H1 (cell line): ENCODE results near the gene ITPRIPL2. TPM values are rescaled to one million over a fixed set of nuclear protein-coding genes. Genes with fewer than 3 reads are reported as not detected.
A peak's percentile ranks its signal among the peaks of the same experiment; 100 is the strongest.

Source experiments
- CTCF ChIA-PET: fragments of 300-600 bp; sonication (Branson Sonifier 250); formaldehyde crosslinking; loops from one replicate; lab custom pipeline; 2021; ENCODE audit not compliant: partially characterized antibody; lab: Charles Lee
- POLR2A ChIA-PET: fragments of 300-600 bp; sonication (Branson Sonifier 250); formaldehyde crosslinking; loops from one replicate; lab custom pipeline; 2021; ENCODE audit warnings: inconsistent platforms; ENCODE audit not compliant: partially characterized antibody; lab: Charles Lee
- DNase-seq, 2 experiments: peaks; one replicate each; pipeline versions ENCODE4 v3.0.0 to v3.0.0-alpha.2; 2010 to 2022; ENCODE audit warnings: low spot score in 2 of 2, low read depth in 1 of 2, mixed read lengths in 1 of 2
- FAIRE-seq: peaks from 2 replicates; lab custom pipeline; 2011; peaks lifted over from hg19 to GRCh38; lab: Jason Lieb, UNC
- H2AFZ ChIP-seq: 2 replicates; pipeline ENCODE4 v1.8.1; 2012; ENCODE audit warnings: low read length, inconsistent platforms
- H2AK5ac ChIP-seq: 2 replicates; pipeline ENCODE4 v1.6.1; 2013; ENCODE audit warnings: low read depth, low read length
- H2BK120ac ChIP-seq: replicated peaks from 2 replicates; pipeline ENCODE3; 2013; ENCODE audit warnings: low read depth, low read length, inconsistent platforms
- H2BK12ac ChIP-seq: 2 replicates; pipeline ENCODE4 v1.6.1; 2013; ENCODE audit warnings: low read depth, low read length
- H2BK15ac ChIP-seq: 2 replicates; pipeline ENCODE4 v1.6.1; 2013; ENCODE audit warnings: low read length
- H2BK20ac ChIP-seq: 2 replicates; pipeline ENCODE4 v1.6.1; 2013; ENCODE audit warnings: low read length
- H2BK5ac ChIP-seq: 2 replicates; pipeline ENCODE4 v1.6.1; 2013; ENCODE audit warnings: low read depth, low read length
- H3K14ac ChIP-seq: 2 replicates; pipeline ENCODE4 v1.6.1; 2013; ENCODE audit warnings: inconsistent platforms; ENCODE audit not compliant: insufficient read length
- H3K18ac ChIP-seq: 2 replicates; pipeline ENCODE4 v1.6.1; 2013; ENCODE audit warnings: low read length; ENCODE audit errors: extremely low read depth
- H3K23ac ChIP-seq: 2 replicates; pipeline ENCODE4 v1.6.1; 2013; ENCODE audit warnings: inconsistent platforms; ENCODE audit not compliant: insufficient read length
- H3K23me2 ChIP-seq: 2 replicates; pipeline ENCODE4 v1.6.1; 2013; ENCODE audit warnings: low read depth, low read length
- H3K27ac ChIP-seq: 2 replicates; pipeline ENCODE4 v1.6.1; 2011; ENCODE audit warnings: low read depth, low read length, inconsistent platforms
- H3K27me3 ChIP-seq, 4 experiments: replicated peaks in 1 of 4; 1 replicate in 1 of 4; 2 replicates in 3 of 4; pipeline versions ENCODE4 v1.6.1 to v1.8.1; 2011 to 2013; ENCODE audit warnings: low read length in 3 of 4, mild to moderate bottlenecking in 3 of 4, inconsistent platforms in 2 of 4, mixed read lengths in 2 of 4, moderate library complexity in 1 of 4; ENCODE audit not compliant: control insufficient read depth in 3 of 4, insufficient read depth in 3 of 4; ENCODE audit errors: extremely low read depth in 1 of 4
- H3K36me3 ChIP-seq, 4 experiments: 2 replicates each; pipeline versions ENCODE4 v1.6.1 to v1.8.1; 2011 to 2013; ENCODE audit warnings: mild to moderate bottlenecking in 4 of 4, low read length in 3 of 4, moderate library complexity in 2 of 4, control low read depth in 1 of 4, inconsistent platforms in 1 of 4; ENCODE audit not compliant: insufficient read depth in 4 of 4, control insufficient read depth in 2 of 4
- H3K4ac ChIP-seq: replicated peaks from 2 replicates; pipeline ENCODE3; 2013; ENCODE audit warnings: low read length, low read depth, mixed read lengths, inconsistent platforms; ENCODE audit not compliant: insufficient read length
- H3K4me1 ChIP-seq, 4 experiments: replicated peaks in 1 of 4; 1 replicate in 1 of 4; 2 replicates in 3 of 4; pipeline versions ENCODE4 v1.6.1 to v1.8.1; 2011 to 2013; ENCODE audit warnings: low read length in 3 of 4, inconsistent platforms in 2 of 4, mixed read lengths in 1 of 4; ENCODE audit not compliant: insufficient read depth in 4 of 4, control insufficient read depth in 3 of 4
- H3K4me2 ChIP-seq, 2 experiments: 2 replicates each; pipeline versions ENCODE4 v1.6.1 to v1.8.1; 2011 to 2013; ENCODE audit warnings: low read depth in 2 of 2, low read length in 2 of 2, control low read depth in 1 of 2, inconsistent platforms in 1 of 2, mild to moderate bottlenecking in 1 of 2; ENCODE audit not compliant: insufficient read depth in 1 of 2
- H3K4me3 ChIP-seq, 4 experiments: fragments of 200-600, 300-600 bp in 1 of 4; sonication (generic), shearing (Covaris generic), sonication (Bioruptor Twin) in 1 of 4; 2 replicates each; pipeline versions ENCODE4 v1.5.1 to v1.8.1; 2011 to 2016; ENCODE audit warnings: low read length in 4 of 4, low read depth in 3 of 4, control low read depth in 2 of 4, inconsistent platforms in 2 of 4, mild to moderate bottlenecking in 2 of 4, mixed read lengths in 1 of 4, moderate library complexity in 1 of 4; ENCODE audit not compliant: insufficient read depth in 2 of 4; ENCODE audit errors: extremely low read depth in 1 of 4
- H3K56ac ChIP-seq: replicated peaks from 2 replicates; pipeline ENCODE3; 2013; ENCODE audit warnings: low read depth, mild to moderate bottlenecking, mixed read lengths, low read length, inconsistent platforms; ENCODE audit not compliant: insufficient read length
- H3K79me1 ChIP-seq: 2 replicates; pipeline ENCODE4 v1.6.1; 2013; ENCODE audit warnings: low read depth, low read length, control low read depth
- H3K79me2 ChIP-seq, 2 experiments: 2 replicates each; pipeline versions ENCODE4 v1.6.1 to v1.8.1; 2012 to 2013; ENCODE audit warnings: low read length in 2 of 2, mild to moderate bottlenecking in 2 of 2, inconsistent platforms in 1 of 2; ENCODE audit not compliant: insufficient read depth in 2 of 2, control insufficient read depth in 1 of 2
- H3K9ac ChIP-seq, 4 experiments: replicated peaks in 1 of 4; 1 replicate in 1 of 4; 2 replicates in 3 of 4; pipeline versions ENCODE4 v1.6.1 to v1.8.1; 2011 to 2013; ENCODE audit warnings: low read depth in 3 of 4, low read length in 3 of 4, control low read depth in 2 of 4, mild to moderate bottlenecking in 2 of 4, moderate library complexity in 2 of 4, inconsistent platforms in 1 of 4; ENCODE audit errors: extremely low read depth in 1 of 4
- H3K9me3 ChIP-seq, 2 experiments: 2 replicates each; pipeline versions ENCODE4 v1.6.1 to v1.8.1; 2012 to 2013; ENCODE audit warnings: mild to moderate bottlenecking in 2 of 2, moderate library complexity in 2 of 2, control low read depth in 1 of 2, inconsistent platforms in 1 of 2, low read depth in 1 of 2, low read length in 1 of 2, mixed read lengths in 1 of 2; ENCODE audit not compliant: insufficient read depth in 2 of 2
- H4K20me1 ChIP-seq, 2 experiments: replicated peaks in 1 of 2; 2 replicates each; pipeline versions ENCODE3 to v1.8.1; 2011 to 2013; ENCODE audit warnings: inconsistent platforms in 2 of 2, low read length in 2 of 2, mild to moderate bottlenecking in 1 of 2; ENCODE audit not compliant: insufficient read depth in 2 of 2, control insufficient read depth in 1 of 2
- H4K5ac ChIP-seq: 2 replicates; pipeline ENCODE4 v1.6.1; 2013; ENCODE audit warnings: low read length, low read depth, mixed read lengths, inconsistent platforms; ENCODE audit not compliant: insufficient read length
- H4K8ac ChIP-seq: 2 replicates; pipeline ENCODE4 v1.8.0; 2013; ENCODE audit warnings: mild to moderate bottlenecking, moderate library complexity, low read length, inconsistent platforms; ENCODE audit not compliant: insufficient read depth; ENCODE audit errors: extremely low read depth
- H4K91ac ChIP-seq: replicated peaks from 2 replicates; pipeline ENCODE3; 2013; ENCODE audit warnings: low read length, mixed read lengths, inconsistent platforms; ENCODE audit not compliant: insufficient read length
- ASH2L ChIP-seq: fragments of 200-600, 300-600 bp; sonication (generic); IDR thresholded peaks from one replicate; pipeline ENCODE4 v1.7.1; 2017; ENCODE audit warnings: low read length
- MAX ChIP-seq: IDR thresholded peaks from 2 replicates; pipeline ENCODE4 v1.6.1; 2012; ENCODE audit warnings: inconsistent platforms
- POU5F1 ChIP-seq: IDR thresholded peaks from 2 replicates; pipeline ENCODE4 v1.6.1; 2011; ENCODE audit warnings: low read depth, mild to moderate bottlenecking, low read length, moderate library complexity
- RXRA ChIP-seq: IDR thresholded peaks from 2 replicates; pipeline ENCODE4 v1.6.1; 2011; ENCODE audit warnings: low read depth, mild to moderate bottlenecking, low read length, moderate library complexity; ENCODE audit not compliant: insufficient read depth
- YY1 ChIP-seq: IDR thresholded peaks from 2 replicates; pipeline ENCODE4 v1.6.1; 2011; ENCODE audit warnings: low read depth, mild to moderate bottlenecking, low read length
- WGBS, 2 experiments: shearing (Covaris generic) in 1 of 2; methylation state at CpG; one replicate each; pipeline versions ENCODE4 v1.1.6 to v1.1.7; 2013 to 2015; ENCODE audit warnings: low lambda C conversion rate in 2 of 2, mixed read lengths in 2 of 2, inconsistent platforms in 1 of 2, low coverage in 1 of 2, missing lambda C conversion rate in 1 of 2; ENCODE audit not compliant: insufficient replicate concordance in 2 of 2, insufficient coverage in 1 of 2, insufficient read length in 1 of 2; ENCODE audit errors: extremely low coverage in 1 of 2, missing lambda C conversion rate in 1 of 2; 5-methylcytosine and 5-hydroxymethylcytosine counted together
- polyA plus RNA-seq, 7 experiments: library from polyadenylated mRNA; depleted of rRNA in 3 of 7; stranded (reverse) in 5 of 7; unstranded in 2 of 7; fragments of >200 nt in 5 of 7; fragments of 200-250 nt in 2 of 7; gene quantifications; 1 replicate in 5 of 7; 2 replicates in 1 of 7; 4 replicates in 1 of 7; pipeline versions ENCODE4 v1.2.1 to v1.2.3, GENCODE V29; 2011 to 2013; ENCODE audit warnings: missing spikeins in 2 of 7, mixed read lengths in 2 of 7
- total RNA-seq: library from RNA; stranded (reverse); fragmentation: NEBNext Ultra II Directional; extraction: Animal tissue kit (Norgen Biotek cat#: 25700); gene quantifications from 2 replicates; pipeline ENCODE4 v1.2.1, GENCODE V29; 2021
- TF ChIP-seq, protein P1 (sequence below): IDR thresholded peaks from 2 replicates; pipeline ENCODE4 v1.6.1; 2011; ENCODE audit warnings: low read length, improper control_type of control experiment

Gene ITPRIPL2
- total and polyA plus RNA-seq, 2 of the 8 experiments (the other 6 are each of a cell fraction or from before 2014, with no cell fraction given) = 1.1 to 3.4 TPM

DNA sequence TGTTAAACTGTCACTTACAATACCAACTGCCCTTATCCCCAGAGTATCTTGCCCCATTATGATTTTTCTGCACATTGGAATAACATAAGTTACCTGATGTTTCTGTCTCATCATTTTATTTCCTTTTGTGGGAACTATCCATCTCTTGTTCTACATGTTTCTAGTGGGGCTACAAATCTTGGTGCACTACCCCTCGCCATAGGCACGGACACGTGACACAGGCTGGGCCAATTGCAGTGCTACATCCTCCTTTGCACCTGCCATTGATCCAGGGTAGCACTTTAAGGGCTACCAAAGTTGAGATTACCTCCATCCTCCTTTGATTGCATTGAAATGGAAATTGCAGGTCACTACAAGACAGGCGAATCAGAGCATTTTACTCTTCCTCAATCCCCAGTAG lies 40.1 kb downstream of the ITPRIPL2 start:
- Histone ChIP-seq H3K23ac (no peak overlapping the region), H3K27me3 (peaks cover 0 to 2% (median 0%) of the 10 kb centered on the region in 4 experiments; a peak in 1 of 7 replicates), H2AK5ac (no peak overlapping the region), H2BK12ac (no peak overlapping the region), H3K36me3 (no peaks in the 10 kb centered on the region), H4K20me1 (no peaks in the 10 kb centered on the region), H3K9ac (no peak overlapping the region), H3K14ac (no peak overlapping the region), H3K4me1 (no peaks in the 10 kb centered on the region), H4K8ac (no peak overlapping the region), H3K4me2 (no peak overlapping the region), H3K79me1 (no peaks in the 10 kb centered on the region), H2BK120ac (no peak overlapping the region), H3K56ac (no peak overlapping the region), H3K18ac (no peak overlapping the region), H2BK15ac (no peak overlapping the region), H2BK20ac (no peak overlapping the region), H3K9me3 (peaks cover 3 to 6% of the 10 kb centered on the region in 2 experiments; a peak in 3 of 4 replicates), H3K23me2 (no peaks in the 10 kb centered on the region), H2AFZ (peak overlapping the region; percentile 91), H4K5ac (no peak overlapping the region), H3K4me3 (no peak overlapping the region), H4K91ac (no peak overlapping the region), H3K79me2 (no peaks in the 10 kb centered on the region), H2BK5ac (no peak overlapping the region), H3K4ac (no peak overlapping the region), H3K27ac (no peak overlapping the region)
- FAIRE-seq (no peak), DNase-seq (no peak)
- TF ChIP-seq MAX = peak; percentile 24; the same call in 1 of the 2 replicates
- TF ChIP-seq ASH2L = no peak
- TF ChIP-seq RXRA = no peak
- peak; percentile 67; the same call in 1 of the 2 replicates for TF ChIP-seq YY1
- TF ChIP-seq, protein P1, sequence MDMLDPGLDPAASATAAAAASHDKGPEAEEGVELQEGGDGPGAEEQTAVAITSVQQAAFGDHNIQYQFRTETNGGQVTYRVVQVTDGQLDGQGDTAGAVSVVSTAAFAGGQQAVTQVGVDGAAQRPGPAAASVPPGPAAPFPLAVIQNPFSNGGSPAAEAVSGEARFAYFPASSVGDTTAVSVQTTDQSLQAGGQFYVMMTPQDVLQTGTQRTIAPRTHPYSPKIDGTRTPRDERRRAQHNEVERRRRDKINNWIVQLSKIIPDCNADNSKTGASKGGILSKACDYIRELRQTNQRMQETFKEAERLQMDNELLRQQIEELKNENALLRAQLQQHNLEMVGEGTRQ = peak; percentile 60
- TF ChIP-seq POU5F1 = no peak
- CTCF ChIA-PET = no interaction called here
- 77% methylated on average over 4 of the region's 4 CpGs; no CpG with 5 or more reads in 1 of the 2 experiments for WGBS, 2 experiments
- POLR2A ChIA-PET = no interaction called here
